GM19240 (cell line): Measurements from ENCODE around the gene ITPKB.
A peak's percentile ranks its signal among the peaks of the same experiment; 100 is the strongest.
"Not testable (repeated sequence)": the region's sequence is repeated elsewhere in the genome, so short reads cannot be mapped to it uniquely, and the experiment has no call there.

ENCODE experiments used
- DNase-seq: peaks from one replicate; pipeline ENCODE4 v3.0.0; 2011; ENCODE audit warnings: low spot score; ENCODE audit not compliant: insufficient read length

Gene ITPKB

GRCh38 chr1:226627050-226627755 is 111.9 kb downstream of the ITPKB start:
- DNase-seq = no peak

- peak; percentile 68 for DNase-seq
Observed at GRCh38 chr1:226626577-226626956, 112.5 kb downstream of the ITPKB start.

GRCh38 chr1:226625832-226626576 is 113.1 kb downstream of the ITPKB start:
- no peak for DNase-seq

- DNase-seq = no peak
Observed at GRCh38 chr1:226625326-226625725, 113.8 kb downstream of the ITPKB start.

GRCh38 chr1:226624526-226624925 is 114.6 kb downstream of the ITPKB start:
- no peak for DNase-seq

- DNase-seq = no peak
Observed at GRCh38 chr1:226622012-226622411, 117.1 kb downstream of the ITPKB start.

- DNase-seq = no peak
Observed at GRCh38 chr1:226619031-226619430, 120.1 kb downstream of the ITPKB start.

- DNase-seq = no peak
Observed at GRCh38 chr1:226618380-226618779, 120.7 kb downstream of the ITPKB start.

GRCh38 chr1:226617719-226618118 is 121.4 kb downstream of the ITPKB start:
- not testable (repeated sequence) for DNase-seq

GRCh38 chr1:226617109-226617508 is 122.0 kb downstream of the ITPKB start:
- DNase-seq = no peak

- DNase-seq = no peak
Observed at GRCh38 chr1:226616636-226617035, 122.4 kb downstream of the ITPKB start.

GRCh38 chr1:226615876-226616275 is 123.2 kb downstream of the ITPKB start:
- DNase-seq = no peak

GRCh38 chr1:226611980-226612379 is 127.1 kb downstream of the ITPKB start:
- not testable (repeated sequence) for DNase-seq

- DNase-seq = no peak
Observed at GRCh38 chr1:226611301-226611700, 127.8 kb downstream of the ITPKB start.

GRCh38 chr1:226610671-226611070 is 128.4 kb downstream of the ITPKB start:
- no peak for DNase-seq

- DNase-seq = no peak
Observed at GRCh38 chr1:226609836-226610455, 129.1 kb downstream of the ITPKB start.

GRCh38 chr1:226608699-226609505 is 130.2 kb downstream of the ITPKB start:
- DNase-seq = peak; percentile 84

- DNase-seq = no peak
Observed at GRCh38 chr1:226607821-226608220, 131.3 kb downstream of the ITPKB start.

GRCh38 chr1:226607268-226607660 is 131.8 kb downstream of the ITPKB start:
- DNase-seq = no peak

- DNase-seq = no peak
Observed at GRCh38 chr1:226606311-226607267, 132.5 kb downstream of the ITPKB start.
